ENCODE results near the gene BPHL.
"Not testable (repeated sequence)": the region's sequence is repeated elsewhere in the genome, so short reads cannot be mapped to it uniquely, and the experiment has no call there.

GRCh38 chr6:3166535-3167225, 48.2 kb downstream of the BPHL start:
- TF ChIP-seq, protein P1, sequence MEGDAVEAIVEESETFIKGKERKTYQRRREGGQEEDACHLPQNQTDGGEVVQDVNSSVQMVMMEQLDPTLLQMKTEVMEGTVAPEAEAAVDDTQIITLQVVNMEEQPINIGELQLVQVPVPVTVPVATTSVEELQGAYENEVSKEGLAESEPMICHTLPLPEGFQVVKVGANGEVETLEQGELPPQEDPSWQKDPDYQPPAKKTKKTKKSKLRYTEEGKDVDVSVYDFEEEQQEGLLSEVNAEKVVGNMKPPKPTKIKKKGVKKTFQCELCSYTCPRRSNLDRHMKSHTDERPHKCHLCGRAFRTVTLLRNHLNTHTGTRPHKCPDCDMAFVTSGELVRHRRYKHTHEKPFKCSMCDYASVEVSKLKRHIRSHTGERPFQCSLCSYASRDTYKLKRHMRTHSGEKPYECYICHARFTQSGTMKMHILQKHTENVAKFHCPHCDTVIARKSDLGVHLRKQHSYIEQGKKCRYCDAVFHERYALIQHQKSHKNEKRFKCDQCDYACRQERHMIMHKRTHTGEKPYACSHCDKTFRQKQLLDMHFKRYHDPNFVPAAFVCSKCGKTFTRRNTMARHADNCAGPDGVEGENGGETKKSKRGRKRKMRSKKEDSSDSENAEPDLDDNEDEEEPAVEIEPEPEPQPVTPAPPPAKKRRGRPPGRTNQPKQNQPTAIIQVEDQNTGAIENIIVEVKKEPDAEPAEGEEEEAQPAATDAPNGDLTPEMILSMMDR (IDR thresholded peaks at IDR 0.05): not testable (repeated sequence)
- TF ChIP-seq ZFX (IDR thresholded peaks at IDR 0.05; ENCODE audit: borderline replicate concordance): not testable (repeated sequence)

Measured in 22Rv1 (cell line).